Measurements from ENCODE around the gene CYSRT1.
A peak's percentile ranks its signal among the peaks of the same experiment; 100 is the strongest.

CYSRT1 gene

DNA sequence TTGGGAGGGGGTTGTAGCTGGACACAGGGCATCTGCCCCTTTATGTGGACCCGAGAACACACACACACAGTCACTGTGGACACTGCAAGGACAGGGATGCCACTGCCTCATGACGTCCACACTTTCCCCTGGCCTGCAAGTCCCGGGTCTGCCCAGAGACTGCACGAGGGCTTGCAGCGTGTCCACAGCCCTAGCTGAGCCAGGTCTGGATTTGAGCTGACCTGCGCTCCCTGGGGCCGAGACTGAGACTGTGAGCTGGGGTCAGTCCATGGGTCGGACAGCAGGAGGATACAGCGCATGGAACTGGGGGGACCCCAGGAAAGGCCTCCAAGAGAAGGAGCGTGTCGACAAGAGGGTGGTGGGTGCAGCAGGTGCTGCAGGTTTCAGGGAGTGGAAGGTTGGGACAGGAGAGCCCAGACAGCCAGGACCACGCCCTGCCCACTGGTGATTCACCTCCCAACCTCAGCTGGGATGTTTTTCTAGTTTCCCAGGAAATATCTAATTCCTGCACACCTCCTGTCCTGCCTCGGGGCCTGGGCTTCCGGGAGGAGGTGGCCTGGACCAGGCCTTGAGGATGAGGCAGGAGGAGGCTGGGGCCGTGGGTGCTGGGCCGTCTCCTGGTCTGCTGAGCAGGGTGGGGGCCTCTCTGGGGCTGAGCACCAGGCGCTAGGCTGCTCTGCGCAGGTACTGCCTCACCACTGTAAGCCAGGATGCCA, 1.5 kb downstream of the CYSRT1 start:
- H3K36me3 Mint-ChIP-seq (ENCODE audit: low read depth): no peaks in the 10 kb centered on the region
- H3K9me3 Mint-ChIP-seq: no peaks in the 10 kb centered on the region
- peaks cover 4% of the 10 kb centered on the region for H3K27me3 Mint-ChIP-seq (ENCODE audit: low read depth)
- peaks cover 5% of the 10 kb centered on the region for H3K4me1 Mint-ChIP-seq
- peak overlapping the region in 1 of 3 experiments; percentile 37 for H3K4me3 Mint-ChIP-seq
- TF ChIP-seq, protein P1, sequence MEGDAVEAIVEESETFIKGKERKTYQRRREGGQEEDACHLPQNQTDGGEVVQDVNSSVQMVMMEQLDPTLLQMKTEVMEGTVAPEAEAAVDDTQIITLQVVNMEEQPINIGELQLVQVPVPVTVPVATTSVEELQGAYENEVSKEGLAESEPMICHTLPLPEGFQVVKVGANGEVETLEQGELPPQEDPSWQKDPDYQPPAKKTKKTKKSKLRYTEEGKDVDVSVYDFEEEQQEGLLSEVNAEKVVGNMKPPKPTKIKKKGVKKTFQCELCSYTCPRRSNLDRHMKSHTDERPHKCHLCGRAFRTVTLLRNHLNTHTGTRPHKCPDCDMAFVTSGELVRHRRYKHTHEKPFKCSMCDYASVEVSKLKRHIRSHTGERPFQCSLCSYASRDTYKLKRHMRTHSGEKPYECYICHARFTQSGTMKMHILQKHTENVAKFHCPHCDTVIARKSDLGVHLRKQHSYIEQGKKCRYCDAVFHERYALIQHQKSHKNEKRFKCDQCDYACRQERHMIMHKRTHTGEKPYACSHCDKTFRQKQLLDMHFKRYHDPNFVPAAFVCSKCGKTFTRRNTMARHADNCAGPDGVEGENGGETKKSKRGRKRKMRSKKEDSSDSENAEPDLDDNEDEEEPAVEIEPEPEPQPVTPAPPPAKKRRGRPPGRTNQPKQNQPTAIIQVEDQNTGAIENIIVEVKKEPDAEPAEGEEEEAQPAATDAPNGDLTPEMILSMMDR (IDR thresholded peaks at IDR 0.05; ENCODE audit: unreplicated experiment in 3 of 3): no peak
- no peak overlapping the region for H3K27ac Mint-ChIP-seq

GRCh38 chr9:137227054-137227852, 2.3 kb downstream of the CYSRT1 start, which contains the start of gene RNF224:
RNF224 (plus strand) TSS chr9:137227502; CDS start chr9:137228336, 834 bp downstream.
- H3K36me3 Mint-ChIP-seq (ENCODE audit: low read depth): no peaks in the 10 kb centered on the region

DNA sequence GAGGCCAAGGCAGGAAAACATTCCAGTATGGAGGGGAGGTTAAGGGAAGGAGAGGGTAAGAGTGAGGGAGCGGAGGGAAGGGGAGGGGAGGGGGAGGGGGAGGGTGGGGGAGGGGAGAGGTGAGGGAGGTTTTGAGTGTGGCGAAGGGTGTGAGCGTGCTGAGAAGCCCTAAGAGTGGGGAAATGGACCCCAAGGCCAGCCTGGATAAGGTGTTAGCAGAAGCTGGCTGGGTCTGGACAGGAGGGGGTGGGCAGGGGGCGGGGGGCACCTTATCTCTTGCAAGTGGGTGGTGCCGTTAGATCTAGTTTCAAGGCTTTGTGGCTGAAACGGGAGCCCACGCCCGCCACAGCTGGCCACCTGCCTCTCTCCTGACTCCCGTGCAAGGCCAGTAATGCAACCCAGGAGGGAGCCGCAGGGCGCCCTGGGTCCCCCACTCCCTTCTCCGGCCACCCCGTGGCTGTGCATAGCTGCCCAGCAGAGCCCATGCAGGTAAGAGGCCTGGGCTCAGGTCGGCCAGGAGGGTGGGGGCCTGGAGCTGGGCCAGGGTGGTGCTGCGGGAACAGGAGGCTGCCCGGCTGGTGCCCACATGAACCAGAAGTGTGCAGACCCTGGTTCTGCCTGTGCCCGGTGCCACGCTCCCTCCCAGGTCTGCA, 3.0 kb downstream of the CYSRT1 start:
- TF ChIP-seq, protein P1 (IDR thresholded peaks at IDR 0.05; ENCODE audit: unreplicated experiment in 3 of 3): no peak
- Mint-ChIP-seq H3K9me3 (no peaks in the 10 kb centered on the region), H3K4me1 (peaks cover 5% of the 10 kb centered on the region), H3K27me3 (ENCODE audit: low read depth) (peaks cover 4% of the 10 kb centered on the region), H3K4me3 (peak overlapping the region; percentile 24 to 59 (median 44)), H3K36me3 (ENCODE audit: low read depth) (no peaks in the 10 kb centered on the region), H3K27ac (peak overlapping the region; percentile 41 to 65 (median 46))

More at GRCh38 chr9:137227054-137227852, 2.3 kb downstream of the CYSRT1 start, which contains the start of gene RNF224:
- TF ChIP-seq, protein P1 (IDR thresholded peaks at IDR 0.05; ENCODE audit: unreplicated experiment in 3 of 3): peak; percentile 85 to 89 (median 85)
- Mint-ChIP-seq H3K27me3 (ENCODE audit: low read depth) (peaks cover 4% of the 10 kb centered on the region), H3K4me1 (peaks cover 5% of the 10 kb centered on the region), H3K4me3 (peak within 1 kb of the TSS; percentile 24 to 59 (median 44)), H3K9me3 (no peaks in the 10 kb centered on the region), H3K27ac (peak within 1 kb of the TSS; percentile 41 to 65 (median 46))

DNA sequence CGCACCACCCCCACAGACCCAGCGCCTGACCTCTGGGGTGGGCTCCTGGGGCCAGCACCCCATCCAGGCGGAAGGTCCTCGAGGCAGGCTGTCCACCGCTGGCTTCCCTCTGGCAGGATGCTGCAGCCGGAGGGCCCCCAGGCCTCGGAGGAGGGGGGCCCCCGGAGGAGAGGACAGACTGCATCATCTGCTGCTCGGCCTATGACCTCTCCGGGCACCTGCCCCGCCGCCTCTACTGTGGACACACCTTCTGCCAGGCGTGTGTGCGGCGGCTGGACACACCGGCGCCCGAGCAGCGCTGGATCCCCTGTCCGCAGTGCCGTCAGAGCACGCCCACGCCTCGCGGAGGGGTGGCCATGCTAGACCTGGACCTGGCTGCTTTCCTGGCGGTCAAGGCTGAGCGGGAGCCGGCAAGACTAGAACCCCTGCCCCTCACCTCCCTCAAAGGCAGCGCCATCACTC, 3.6 kb downstream of the CYSRT1 start:
- H3K27ac Mint-ChIP-seq: no peak overlapping the region
- TF ChIP-seq, protein P1 (IDR thresholded peaks at IDR 0.05; ENCODE audit: unreplicated experiment in 3 of 3): no peak
- no peak overlapping the region for H3K4me3 Mint-ChIP-seq
- H3K27me3 Mint-ChIP-seq (ENCODE audit: low read depth): peaks cover 4% of the 10 kb centered on the region
- no peaks in the 10 kb centered on the region for H3K36me3 Mint-ChIP-seq (ENCODE audit: low read depth)
- H3K4me1 Mint-ChIP-seq: peaks cover 5% of the 10 kb centered on the region
- no peaks in the 10 kb centered on the region for H3K9me3 Mint-ChIP-seq

DNA sequence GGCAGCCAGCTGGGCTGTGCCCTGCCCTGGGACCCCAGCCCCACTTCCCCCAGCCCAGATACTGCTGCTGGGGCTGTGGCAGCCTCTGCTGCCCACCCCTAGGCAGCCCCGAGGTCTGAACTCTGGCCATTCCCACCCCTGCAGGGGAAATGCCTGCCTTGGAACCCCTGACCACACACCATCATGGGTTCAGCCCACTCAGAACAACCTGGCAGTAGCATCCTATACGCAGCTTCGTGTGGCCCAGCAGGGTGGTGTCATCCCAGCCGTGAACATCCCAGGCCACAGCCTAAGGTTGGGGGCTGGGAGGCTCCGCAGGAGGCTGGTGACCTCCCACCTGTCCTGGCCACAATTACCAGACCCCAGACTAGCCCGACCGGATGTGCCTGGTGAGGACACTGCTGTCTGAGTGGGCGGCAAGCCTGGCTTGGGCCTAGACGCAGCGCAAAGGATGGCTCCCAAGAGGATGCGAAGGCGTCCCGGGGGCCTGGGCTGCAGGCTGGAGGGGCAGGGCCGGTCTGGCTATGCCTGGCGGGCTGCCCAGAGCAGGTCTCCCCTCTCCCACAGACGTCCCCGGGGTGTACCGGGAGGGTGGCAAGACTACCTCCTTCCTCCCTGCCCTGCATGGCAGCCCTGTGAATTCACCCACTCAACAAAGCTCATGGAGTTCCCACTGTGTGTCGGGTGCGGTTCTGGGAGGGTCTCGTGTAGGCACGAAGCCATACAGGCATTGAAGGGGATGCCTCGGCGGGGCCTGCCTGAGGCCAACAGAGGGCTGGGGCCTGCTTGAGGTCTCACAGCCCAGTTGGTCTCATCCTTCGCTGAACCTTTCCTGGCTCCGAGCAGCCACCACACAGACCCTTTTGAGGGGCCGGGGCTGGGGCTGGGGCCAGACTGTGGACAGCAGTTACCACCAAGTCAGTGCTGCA, 4.3 kb downstream of the CYSRT1 start:
- no peak overlapping the region for H3K4me3 Mint-ChIP-seq
- H3K36me3 Mint-ChIP-seq (ENCODE audit: low read depth): no peaks in the 10 kb centered on the region
- TF ChIP-seq, protein P1 (IDR thresholded peaks at IDR 0.05; ENCODE audit: unreplicated experiment in 3 of 3): no peak
- no peaks in the 10 kb centered on the region for H3K9me3 Mint-ChIP-seq
- H3K4me1 Mint-ChIP-seq: peaks cover 5% of the 10 kb centered on the region
- H3K27me3 Mint-ChIP-seq (ENCODE audit: low read depth): peaks cover 4% of the 10 kb centered on the region
- H3K27ac Mint-ChIP-seq: peak overlapping the region in 2 of 3 experiments; percentile 72 to 73
